Fibroblast of lung (primary cell): ENCODE measurements around the gene APOL3. TPM values are rescaled to one million over a fixed set of nuclear protein-coding genes. Genes with fewer than 3 reads are reported as not detected.

ENCODE experiments used
- DNase-seq, 2 donors: peaks; one replicate each; pipeline versions ENCODE4 v3.0.0 to v3.0.0-alpha.2; 2010; ENCODE audit warnings: low read depth in 2 of 2
- H2AFZ ChIP-seq: 2 replicates; pipeline ENCODE4 v1.5.1; 2012; ENCODE audit warnings: low read length, control low read depth, inconsistent platforms
- H3K27ac ChIP-seq: 2 replicates; pipeline ENCODE4 v1.5.1; 2011; ENCODE audit warnings: low read length, control low read depth; ENCODE audit not compliant: insufficient read depth
- H3K27me3 ChIP-seq: 2 replicates; pipeline ENCODE4 v1.5.1; 2011; ENCODE audit warnings: mild to moderate bottlenecking, low read length; ENCODE audit not compliant: control insufficient read depth, insufficient read depth
- H3K36me3 ChIP-seq: 2 replicates; pipeline ENCODE4 v1.5.1; 2011; ENCODE audit warnings: low read length; ENCODE audit not compliant: control insufficient read depth, insufficient read depth
- H3K4me1 ChIP-seq: 2 replicates; pipeline ENCODE4 v1.5.1; 2011; ENCODE audit warnings: low read length; ENCODE audit not compliant: control insufficient read depth, insufficient read depth; ENCODE audit errors: extremely low read depth
- H3K4me2 ChIP-seq: 2 replicates; pipeline ENCODE4 v1.5.1; 2011; ENCODE audit warnings: low read length, control low read depth; ENCODE audit not compliant: insufficient read depth; ENCODE audit errors: extremely low read depth
- H3K4me3 ChIP-seq, 4 experiments: fragments of 200-600 bp in 1 of 4; sonication (generic) in 1 of 4; replicated peaks in 1 of 4; 2 replicates each; pipeline ENCODE4 v1.5.1; 2011 to 2016; ENCODE audit warnings: low read length in 4 of 4, low read depth in 3 of 4, mild to moderate bottlenecking in 3 of 4, control low read depth in 2 of 4, inconsistent platforms in 1 of 4, mixed read lengths in 1 of 4; ENCODE audit not compliant: insufficient read depth in 1 of 4; ENCODE audit errors: control extremely low read depth in 1 of 4
- H3K79me2 ChIP-seq: 2 replicates; pipeline ENCODE4 v1.5.1; 2012; ENCODE audit warnings: mild to moderate bottlenecking, low read length, inconsistent platforms; ENCODE audit not compliant: control insufficient read depth, insufficient read depth
- H3K9ac ChIP-seq: 2 replicates; pipeline ENCODE4 v1.5.1; 2011; ENCODE audit warnings: mild to moderate bottlenecking, low read length, control low read depth; ENCODE audit not compliant: insufficient read depth
- H3K9me3 ChIP-seq: 2 replicates; pipeline ENCODE4 v1.5.1; 2012; ENCODE audit warnings: low read depth, low read length; ENCODE audit not compliant: control insufficient read depth, insufficient read depth
- H4K20me1 ChIP-seq: 2 replicates; pipeline ENCODE4 v1.5.1; 2011; ENCODE audit warnings: low read length; ENCODE audit not compliant: control insufficient read depth, insufficient read depth; ENCODE audit errors: extremely low read depth
- CTCF ChIP-seq, 2 donors: IDR thresholded peaks in 1 of 2; conservative IDR thresholded peaks in 1 of 2; 1 replicate in 1 of 2; 2 replicates in 1 of 2; pipeline ENCODE4 v1.5.1; 2011 to 2012; ENCODE audit warnings: low read length in 2 of 2, control low read depth in 1 of 2, inconsistent platforms in 1 of 2, low read depth in 1 of 2, mild to moderate bottlenecking in 1 of 2
- EZH2 ChIP-seq: IDR thresholded peaks from 2 replicates; pipeline ENCODE4 v1.5.1; 2012; ENCODE audit warnings: low read length, control low read depth, mild to moderate bottlenecking; ENCODE audit errors: missing control alignments
- polyA plus RNA-seq, 2 donors: library from polyadenylated mRNA; depleted of rRNA in 1 of 2; stranded (reverse) in 1 of 2; unstranded in 1 of 2; fragments of >200 nt; gene quantifications; 2 replicates each; pipeline ENCODE4 v1.2.1, GENCODE V29; 2011 to 2012; ENCODE audit warnings: missing spikeins in 1 of 2
- total RNA-seq: library from RNA; depleted of rRNA; stranded (reverse); fragments of >200 nt; gene quantifications from 2 replicates; pipeline ENCODE4 v1.2.1, GENCODE V29; 2014

APOL3 gene
- total and polyA plus RNA-seq, 2 donors (not counting 1 experiment from before 2014, with no cell fraction given), result 22.5 to 42.3 TPM

DNA sequence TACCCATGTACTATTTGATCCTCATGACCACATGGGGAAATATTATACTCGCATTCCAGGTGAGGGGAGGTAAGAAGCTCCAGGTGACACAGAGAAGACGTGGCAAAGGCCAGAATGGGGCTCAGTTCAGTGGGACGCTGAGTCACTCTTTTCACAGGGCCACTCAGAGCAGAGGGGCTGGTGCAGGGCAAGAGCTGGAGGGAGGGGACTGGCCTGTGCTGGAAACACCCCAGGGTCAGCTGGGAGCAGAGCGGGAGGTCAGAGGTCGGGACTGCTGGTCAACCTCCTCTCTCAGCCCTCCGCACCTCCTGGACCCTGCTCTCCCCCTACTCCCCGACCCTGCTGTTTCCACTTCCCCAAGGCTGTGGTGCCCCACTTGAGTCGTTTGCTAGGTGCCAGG, 12.1 kb downstream of the APOL3 start:
- Histone ChIP-seq H3K4me3 (no peak overlapping the region), H4K20me1 (no peaks in the 10 kb centered on the region), H3K9me3 (no peaks in the 10 kb centered on the region), H3K27me3 (no peaks in the 10 kb centered on the region), H3K79me2 (no peaks in the 10 kb centered on the region), H2AFZ (no peak overlapping the region), H3K4me2 (no peak overlapping the region), H3K4me1 (peaks cover 4% of the 10 kb centered on the region), H3K27ac (no peak overlapping the region), H3K36me3 (no peaks in the 10 kb centered on the region), H3K9ac (no peak overlapping the region)
- no peak for DNase-seq
- TF ChIP-seq EZH2 (no peak), CTCF (conservative IDR thresholded peaks at IDR 0.05 in 1 of 2, IDR thresholded peaks at IDR 0.05 in 1 of 2; ENCODE audit: low read depth in 1 of 2, low read length in 2 of 2) (no peak)

- Histone ChIP-seq H3K4me3 (no peak overlapping the region), H4K20me1 (no peaks in the 10 kb centered on the region), H3K4me2 (no peak overlapping the region), H3K9me3 (no peaks in the 10 kb centered on the region), H3K27me3 (no peaks in the 10 kb centered on the region), H3K9ac (no peak overlapping the region), H3K27ac (no peak overlapping the region), H2AFZ (no peak overlapping the region), H3K79me2 (no peaks in the 10 kb centered on the region), H3K36me3 (no peaks in the 10 kb centered on the region), H3K4me1 (peaks cover 4% of the 10 kb centered on the region)
- DNase-seq, result no peak
- TF ChIP-seq EZH2 (no peak), CTCF (conservative IDR thresholded peaks at IDR 0.05 in 1 of 2, IDR thresholded peaks at IDR 0.05 in 1 of 2; ENCODE audit: low read depth in 1 of 2, low read length in 2 of 2) (no peak)
Measured at GRCh38 chr22:36147196-36147791, 13.3 kb downstream of the APOL3 start.

DNA sequence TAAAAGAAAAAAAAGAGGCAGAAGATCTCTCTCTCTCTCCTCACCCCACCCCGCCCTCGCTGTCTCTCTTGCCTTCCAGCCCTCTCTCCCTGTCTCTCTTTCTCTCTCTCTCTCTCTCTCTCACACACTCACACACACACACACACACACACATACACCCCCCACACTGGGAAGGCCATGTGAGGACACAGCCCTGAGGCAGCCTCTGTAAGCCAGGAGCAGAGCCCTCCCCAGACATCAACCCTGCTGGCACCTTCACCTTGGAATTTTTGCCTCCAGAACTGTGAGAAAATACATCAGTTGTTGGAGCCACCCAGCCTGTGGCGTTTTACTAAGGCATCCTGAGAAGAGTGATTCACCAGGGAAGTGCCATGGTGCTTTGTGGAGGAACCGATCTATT, 14.7 kb downstream of the APOL3 start:
- Histone ChIP-seq H3K4me1 (peaks cover 4% of the 10 kb centered on the region), H3K79me2 (no peaks in the 10 kb centered on the region), H3K9me3 (no peaks in the 10 kb centered on the region), H3K4me3 (no peak overlapping the region), H3K36me3 (no peaks in the 10 kb centered on the region), H4K20me1 (no peaks in the 10 kb centered on the region), H3K27ac (no peak overlapping the region), H3K27me3 (no peaks in the 10 kb centered on the region), H3K4me2 (no peak overlapping the region), H3K9ac (no peak overlapping the region), H2AFZ (no peak overlapping the region)
- TF ChIP-seq EZH2 (no peak), CTCF (conservative IDR thresholded peaks at IDR 0.05 in 1 of 2, IDR thresholded peaks at IDR 0.05 in 1 of 2; ENCODE audit: low read depth in 1 of 2, low read length in 2 of 2) (no peak)
- peak in 1 of 2 donors; percentile 9 for DNase-seq
